ENCODE measurements around the gene DGKZ. TPM values are rescaled to one million over a fixed set of nuclear protein-coding genes. Genes with fewer than 3 reads are reported as not detected.

DGKZ gene
- total RNA-seq, 1 experiment from 2014 or later, result 73.4 TPM

DNA sequence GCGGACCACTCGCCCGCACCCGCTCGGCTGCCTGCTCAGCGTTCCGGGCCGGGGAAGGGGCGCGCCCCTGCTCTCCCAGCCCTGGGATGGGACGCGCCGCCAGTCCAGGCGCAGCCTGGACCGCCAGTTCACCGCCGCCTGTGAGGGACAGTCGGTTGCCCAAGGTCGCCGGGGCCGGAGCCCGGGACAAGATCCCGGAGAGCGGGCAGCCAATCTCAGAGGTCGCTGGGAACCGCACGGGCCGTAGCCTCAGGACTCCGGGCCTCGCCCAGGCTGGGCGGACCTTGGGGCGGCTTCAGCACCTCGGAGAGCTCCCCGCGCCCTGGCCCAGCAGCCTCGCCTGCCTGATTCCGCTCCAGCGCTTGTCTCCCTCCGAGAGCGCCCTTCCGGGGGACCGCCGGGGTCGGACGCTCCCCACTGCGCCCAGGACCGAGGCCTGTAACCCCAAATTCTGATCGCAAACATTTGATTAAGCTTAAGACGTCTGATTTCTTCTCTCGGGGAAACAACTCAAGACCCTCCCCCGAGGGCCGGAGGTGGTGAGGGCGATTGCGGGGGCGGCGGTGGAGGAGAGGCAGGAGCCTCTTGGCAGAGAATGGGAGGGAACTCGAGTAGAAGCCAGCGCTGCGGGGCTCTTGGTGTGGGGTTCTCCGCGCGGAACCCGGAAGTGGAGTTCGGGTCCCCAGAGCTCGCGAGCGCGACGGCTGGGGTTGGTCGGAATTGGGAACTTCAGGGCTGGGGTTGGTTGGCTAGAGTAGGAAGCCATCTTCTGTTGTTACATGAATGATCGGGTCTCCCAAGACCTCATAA, 45.4 kb downstream of the DGKZ start:
- peak; percentile 82 for DNase-seq (ENCODE audit: low read depth)

DNA sequence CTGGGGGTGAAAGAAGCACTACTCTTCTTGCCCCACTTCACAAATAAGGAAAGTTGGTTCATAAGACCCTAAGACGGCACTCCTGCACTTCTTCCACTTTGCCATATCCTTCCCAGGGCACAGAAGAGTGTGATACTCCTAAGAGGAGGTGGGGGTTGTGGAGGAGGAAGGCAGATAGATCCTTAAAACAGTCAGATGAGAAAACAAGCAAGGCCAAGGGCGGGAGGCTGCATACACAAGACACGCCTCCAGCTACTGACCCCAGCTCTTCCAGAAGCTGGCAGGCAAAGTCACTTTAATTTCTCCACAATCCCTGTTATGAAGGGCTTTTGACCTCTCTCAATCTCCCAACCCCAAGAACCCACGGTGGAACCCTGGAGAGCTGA, 46.0 kb downstream of the DGKZ start:
- DNase-seq (ENCODE audit: low read depth), result no peak

DNA sequence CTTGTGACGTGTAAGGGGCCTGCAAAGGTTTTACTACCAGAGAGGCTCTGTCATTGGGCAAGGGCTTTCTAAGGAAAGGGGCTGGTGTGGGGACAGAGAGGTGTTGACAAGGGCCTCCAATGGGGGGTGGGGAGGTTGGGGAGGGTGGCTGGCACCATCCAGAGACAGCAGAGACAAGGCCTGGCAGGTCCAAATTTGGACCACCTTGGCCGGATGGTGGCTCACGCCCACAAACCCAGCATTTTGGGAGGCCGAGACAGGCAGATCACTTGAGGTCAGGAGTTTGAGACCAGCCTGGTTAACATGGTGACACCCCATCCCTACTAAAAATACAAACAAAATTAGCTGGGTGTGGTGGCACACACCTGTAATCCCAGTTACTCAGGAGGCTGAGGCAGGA, 46.5 kb downstream of the DGKZ start:
- DNase-seq (ENCODE audit: low read depth), result no peak

- DNase-seq (ENCODE audit: low read depth), result no peak
These were observed 50.3 kb downstream of the DGKZ start for GRCh38 chr11:46397526-46397925.

GRCh38 chr11:46402957-46403902, 56.0 kb downstream of the DGKZ start:
- no peak for DNase-seq (ENCODE audit: low read depth)

- DNase-seq (ENCODE audit: low read depth), result no peak
These were observed 57.3 kb downstream of the DGKZ start for GRCh38 chr11:46404476-46405017.

- no peak for DNase-seq (ENCODE audit: low read depth)
These were observed 60.4 kb downstream of the DGKZ start for GRCh38 chr11:46407635-46408034.

GRCh38 chr11:46408407-46408986, 61.2 kb downstream of the DGKZ start:
- no peak for DNase-seq (ENCODE audit: low read depth)

DNA sequence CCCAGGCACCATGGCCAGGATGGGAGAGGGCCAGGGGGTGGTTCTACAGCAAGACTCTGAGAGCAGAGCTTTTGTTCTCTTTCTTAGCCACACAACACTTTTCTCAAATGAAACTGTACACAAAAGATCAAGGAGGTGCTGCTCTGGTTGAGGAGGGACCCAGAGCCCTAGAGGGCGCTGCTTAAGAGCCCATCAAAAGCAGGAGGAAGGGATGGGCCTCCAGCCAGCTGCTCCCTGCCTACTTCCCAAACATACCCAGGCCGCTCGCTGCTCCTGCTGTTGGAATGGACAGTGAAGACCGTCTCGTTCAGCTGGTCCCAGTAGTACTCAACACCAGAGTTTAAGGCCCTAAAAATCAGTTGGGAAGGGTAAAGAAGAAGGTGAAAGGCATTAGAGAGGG, 62.8 kb downstream of the DGKZ start:
- no peak for DNase-seq (ENCODE audit: low read depth)

- peak; percentile 33 for DNase-seq (ENCODE audit: low read depth)
These were observed 66.7 kb downstream of the DGKZ start for GRCh38 chr11:46413760-46414465.

GRCh38 chr11:46414466-46414796, 67.2 kb downstream of the DGKZ start:
- no peak for DNase-seq (ENCODE audit: low read depth)

DNA sequence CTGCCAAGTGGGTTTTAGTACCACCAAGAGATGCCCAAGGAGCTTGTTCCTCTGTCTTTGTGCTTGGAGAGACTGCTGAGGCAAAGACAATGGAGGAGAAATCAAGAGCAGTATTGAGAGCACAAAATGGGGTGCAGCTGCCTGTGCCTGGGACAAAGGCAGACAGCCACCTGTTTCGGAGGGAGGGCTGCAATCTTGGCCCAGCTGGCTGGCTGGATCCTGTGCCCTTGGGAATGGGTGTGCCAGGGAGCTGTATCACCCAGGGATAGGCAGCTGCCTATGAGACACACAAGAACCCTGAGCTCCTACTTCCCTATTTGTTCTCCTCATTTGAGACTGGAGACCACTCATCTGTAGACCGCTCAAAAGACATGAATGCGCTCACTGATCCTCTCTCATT, 67.6 kb downstream of the DGKZ start:
- no peak for DNase-seq (ENCODE audit: low read depth)

DNA sequence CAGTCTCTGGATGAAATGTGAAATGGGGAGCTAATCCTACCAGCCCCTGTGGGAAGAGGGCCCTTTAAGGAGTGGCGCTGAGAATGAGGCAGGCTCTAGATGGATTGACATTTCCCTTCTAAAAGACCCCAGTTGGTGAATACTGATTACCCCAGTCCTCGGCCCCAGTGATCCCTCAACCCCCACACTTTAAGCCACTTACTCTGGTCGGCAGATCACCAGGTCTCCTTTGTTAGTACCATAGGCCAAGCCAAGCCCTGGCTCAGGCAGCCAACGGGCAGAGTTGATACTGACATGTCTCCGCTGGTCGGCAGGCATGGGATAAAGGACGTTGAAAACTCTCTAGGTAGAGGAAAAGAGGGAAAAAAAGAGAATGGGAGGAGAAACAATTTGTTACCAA, 70.4 kb downstream of the DGKZ start:
- DNase-seq (ENCODE audit: low read depth), result no peak

GRCh38 chr11:46418751-46419150, 71.5 kb downstream of the DGKZ start:
- DNase-seq (ENCODE audit: low read depth), result no peak

DNA sequence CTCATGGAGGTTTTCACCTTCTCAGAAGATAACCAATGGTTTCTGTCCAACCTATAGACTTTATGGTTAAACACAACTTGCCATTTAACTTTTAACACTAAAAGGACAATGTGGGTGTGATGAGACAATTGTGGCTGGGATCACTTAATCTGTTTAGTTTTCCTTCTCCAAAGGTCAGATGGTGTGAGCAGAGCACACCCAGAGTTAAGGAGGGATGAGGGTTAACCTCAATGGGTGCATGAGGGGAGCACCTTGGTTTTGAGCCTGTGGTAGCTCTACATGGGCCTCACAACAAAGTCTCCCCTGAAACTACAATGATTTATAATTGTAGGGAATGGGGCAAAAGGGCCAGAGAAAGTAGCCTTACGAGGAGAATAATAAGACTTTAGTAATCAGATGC, 73.2 kb downstream of the DGKZ start:
- DNase-seq (ENCODE audit: low read depth), result no peak

GRCh38 chr11:46421257-46421880, 74.1 kb downstream of the DGKZ start:
- no peak for DNase-seq (ENCODE audit: low read depth)

DNA sequence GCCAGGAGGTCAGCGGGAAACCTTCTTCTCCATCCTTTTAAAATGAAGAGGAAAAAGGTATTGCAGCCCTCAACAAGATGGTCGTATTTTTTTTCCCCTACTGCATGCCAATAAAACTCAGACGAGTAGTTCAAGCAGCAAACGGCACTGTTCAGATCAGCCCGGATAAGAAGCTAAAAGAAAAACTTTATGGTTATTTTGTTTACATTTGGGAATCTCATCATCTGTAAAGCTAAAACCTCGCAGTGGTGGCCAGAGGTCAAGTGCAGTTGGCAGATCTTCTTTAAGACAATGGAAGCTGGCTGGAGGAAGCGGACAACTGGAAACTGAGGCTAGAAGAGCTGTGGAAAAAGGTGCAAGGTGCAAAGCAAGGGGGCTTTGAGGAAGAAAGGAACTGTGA, 75.3 kb downstream of the DGKZ start:
- DNase-seq (ENCODE audit: low read depth), result peak; percentile 8

GRCh38 chr11:46426233-46426991, 79.1 kb downstream of the DGKZ start:
- no peak for DNase-seq (ENCODE audit: low read depth)

GRCh38 chr11:46427364-46427763, 80.1 kb downstream of the DGKZ start:
- no peak for DNase-seq (ENCODE audit: low read depth)

GRCh38 chr11:46429717-46430116, 82.5 kb downstream of the DGKZ start:
- DNase-seq (ENCODE audit: low read depth), result no peak
